ENCODE results near the gene PTPRG. TPM values are rescaled to one million over a fixed set of nuclear protein-coding genes. Genes with fewer than 3 reads are reported as not detected.

Gene PTPRG
- total RNA-seq, 4 donors from 2014 or later = 51.9 to 56.8 (median 54.4) TPM

DNA sequence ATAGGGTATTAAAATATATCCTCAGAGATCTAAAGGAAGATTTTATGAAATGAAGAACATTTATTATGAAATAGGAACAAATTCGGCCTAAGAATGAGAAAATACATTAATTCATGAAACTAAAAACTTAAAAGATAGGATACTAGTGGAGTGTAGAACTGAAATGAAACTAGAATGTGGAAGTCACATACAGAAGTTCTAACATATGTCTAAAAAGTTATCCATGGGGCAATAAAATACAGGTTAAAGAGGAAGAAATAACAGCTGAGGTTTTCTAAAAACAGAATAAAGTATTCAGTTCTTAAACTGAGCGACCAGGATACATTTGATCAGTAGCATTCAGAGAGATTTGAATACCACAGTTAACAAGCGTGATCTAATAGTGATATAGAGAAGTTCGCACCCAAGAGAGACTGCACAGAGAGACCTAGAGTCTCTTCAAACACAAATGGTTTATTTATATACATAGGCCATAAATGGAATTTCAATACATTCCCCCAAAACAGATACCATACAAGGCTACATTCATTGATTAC is 726.1 kb downstream of the PTPRG start:
- Histone ChIP-seq H3K4me3 (no peak overlapping the region), H3K4me1 (no peaks in the 10 kb centered on the region), H3K36me3 (peaks cover 0 to 21% (median 6%) of the 10 kb centered on the region in 4 donors), H3K27me3 (no peaks in the 10 kb centered on the region), H3K9me3 (no peaks in the 10 kb centered on the region), H3K27ac (replicated peaks in 1 of 4) (no peak overlapping the region)
- no peak for DNase-seq (ENCODE audit: extremely low spot score)
- TF ChIP-seq POLR2A (IDR thresholded peaks at IDR 0.05; ENCODE audit: low read depth) (no peak), POLR2AphosphoS5 (IDR thresholded peaks at IDR 0.05) (no peak), EP300 (IDR thresholded peaks at IDR 0.05) (no peak)
- TF ChIP-seq, protein P1, sequence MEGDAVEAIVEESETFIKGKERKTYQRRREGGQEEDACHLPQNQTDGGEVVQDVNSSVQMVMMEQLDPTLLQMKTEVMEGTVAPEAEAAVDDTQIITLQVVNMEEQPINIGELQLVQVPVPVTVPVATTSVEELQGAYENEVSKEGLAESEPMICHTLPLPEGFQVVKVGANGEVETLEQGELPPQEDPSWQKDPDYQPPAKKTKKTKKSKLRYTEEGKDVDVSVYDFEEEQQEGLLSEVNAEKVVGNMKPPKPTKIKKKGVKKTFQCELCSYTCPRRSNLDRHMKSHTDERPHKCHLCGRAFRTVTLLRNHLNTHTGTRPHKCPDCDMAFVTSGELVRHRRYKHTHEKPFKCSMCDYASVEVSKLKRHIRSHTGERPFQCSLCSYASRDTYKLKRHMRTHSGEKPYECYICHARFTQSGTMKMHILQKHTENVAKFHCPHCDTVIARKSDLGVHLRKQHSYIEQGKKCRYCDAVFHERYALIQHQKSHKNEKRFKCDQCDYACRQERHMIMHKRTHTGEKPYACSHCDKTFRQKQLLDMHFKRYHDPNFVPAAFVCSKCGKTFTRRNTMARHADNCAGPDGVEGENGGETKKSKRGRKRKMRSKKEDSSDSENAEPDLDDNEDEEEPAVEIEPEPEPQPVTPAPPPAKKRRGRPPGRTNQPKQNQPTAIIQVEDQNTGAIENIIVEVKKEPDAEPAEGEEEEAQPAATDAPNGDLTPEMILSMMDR (IDR thresholded peaks at IDR 0.05) = no peak
- 84% methylated on average over 4 of the region's 4 CpGs for WGBS
- intact Hi-C loops (cut with DNase I) = no loop called here

DNA sequence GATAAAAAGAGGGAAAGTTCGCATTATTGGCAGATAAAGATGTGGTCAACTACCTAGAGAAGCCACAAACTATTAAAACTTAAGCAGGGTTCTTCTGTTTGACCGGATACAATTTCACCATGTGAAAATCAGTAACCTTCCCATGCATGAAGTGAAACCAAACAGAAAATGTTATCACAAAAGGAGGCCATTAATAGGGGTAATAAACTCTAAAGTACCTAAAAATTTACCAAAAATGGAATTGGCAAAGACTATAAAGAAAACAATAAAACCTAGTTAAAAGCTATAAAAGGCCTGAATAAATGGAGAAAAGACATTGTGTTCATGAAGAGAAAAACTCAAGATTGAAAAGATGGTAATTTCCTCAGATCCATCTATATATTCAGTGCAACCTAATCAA is 728.6 kb downstream of the PTPRG start:
- Histone ChIP-seq H3K4me1 (no peaks in the 10 kb centered on the region), H3K27me3 (no peaks in the 10 kb centered on the region), H3K9me3 (no peaks in the 10 kb centered on the region), H3K4me3 (no peak overlapping the region), H3K27ac (replicated peaks in 1 of 4) (no peak overlapping the region), H3K36me3 (peaks cover 0 to 20% (median 8%) of the 10 kb centered on the region in 4 donors)
- 91% methylated on average over 2 of the region's 2 CpGs for WGBS
- TF ChIP-seq EP300 (IDR thresholded peaks at IDR 0.05) = no peak
- no peak for TF ChIP-seq POLR2AphosphoS5 (IDR thresholded peaks at IDR 0.05)
- TF ChIP-seq, protein P1 (IDR thresholded peaks at IDR 0.05) = no peak
- no peak for TF ChIP-seq POLR2A (IDR thresholded peaks at IDR 0.05; ENCODE audit: low read depth)
- intact Hi-C loops (cut with DNase I) = no loop called here
- no peak for DNase-seq (ENCODE audit: extremely low spot score)

DNA sequence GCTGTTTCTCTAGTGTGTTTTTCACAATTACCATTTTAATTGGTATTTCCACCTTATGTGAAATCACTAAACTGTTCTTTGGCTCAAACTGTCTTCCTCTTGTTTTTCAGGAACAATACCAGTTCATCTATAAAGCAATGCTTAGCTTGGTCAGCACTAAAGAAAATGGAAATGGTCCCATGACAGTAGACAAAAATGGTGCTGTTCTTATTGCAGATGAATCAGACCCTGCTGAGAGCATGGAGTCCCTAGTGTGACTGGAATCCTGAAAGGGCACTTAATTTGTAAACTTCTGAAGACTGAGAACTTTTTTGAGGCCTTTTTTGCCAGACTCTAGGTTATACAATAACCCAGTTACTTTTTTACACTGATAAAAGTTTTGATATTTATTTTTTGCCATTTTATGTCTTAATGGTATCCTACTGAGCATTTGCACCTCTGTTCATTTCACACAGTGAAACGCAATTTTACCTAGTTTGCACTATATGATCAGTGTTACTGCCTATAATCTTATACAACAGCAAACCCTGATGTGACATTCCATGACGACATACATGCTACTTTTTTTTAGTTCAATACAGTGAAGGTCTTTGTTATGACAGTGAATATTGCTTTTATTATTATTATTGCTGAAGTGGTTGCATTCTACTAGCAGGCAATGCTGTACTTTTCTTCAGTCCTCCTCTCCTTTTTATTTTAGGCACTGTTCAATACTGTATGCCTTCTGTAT is 731.8 kb downstream of the PTPRG start:
- TF ChIP-seq, protein P1 (IDR thresholded peaks at IDR 0.05) = no peak
- no peak for DNase-seq (ENCODE audit: extremely low spot score)
- Histone ChIP-seq H3K27ac (replicated peaks in 1 of 4) (no peak overlapping the region), H3K9me3 (no peaks in the 10 kb centered on the region), H3K4me1 (no peaks in the 10 kb centered on the region), H3K36me3 (peaks cover 0 to 20% (median 7%) of the 10 kb centered on the region in 4 donors), H3K27me3 (no peaks in the 10 kb centered on the region), H3K4me3 (no peak overlapping the region)
- intact Hi-C loops (cut with DNase I) = no loop called here
- WGBS = 96% methylated on average over 2 of the region's 2 CpGs

- no peak overlapping the region for H3K4me3 ChIP-seq
- no peaks in the 10 kb centered on the region for H3K9me3 ChIP-seq
- H3K36me3 ChIP-seq = peaks cover 0 to 20% (median 9%) of the 10 kb centered on the region in 4 donors
- intact Hi-C loops (cut with DNase I) = no loop called here
- H3K27ac ChIP-seq (replicated peaks in 1 of 4) = no peak overlapping the region
- H3K27me3 ChIP-seq = no peaks in the 10 kb centered on the region
- TF ChIP-seq POLR2A (IDR thresholded peaks at IDR 0.05; ENCODE audit: low read depth) = no peak
- H3K4me1 ChIP-seq = no peaks in the 10 kb centered on the region
- DNase-seq (ENCODE audit: extremely low spot score) = no peak
- WGBS = 83% methylated on average over 2 of the region's 2 CpGs
These were observed 734.2 kb downstream of the PTPRG start for GRCh38 chr3:62295571-62295970.

GRCh38 chr3:62300617-62301016 is 739.2 kb downstream of the PTPRG start:
- no peak overlapping the region for H3K27ac ChIP-seq (replicated peaks in 1 of 4)
- 98% methylated on average over 3 of the region's 3 CpGs for WGBS
- H3K36me3 ChIP-seq = peaks cover 0 to 3% (median 0%) of the 10 kb centered on the region in 4 donors
- no peak overlapping the region for H3K4me3 ChIP-seq
- TF ChIP-seq POLR2AphosphoS5 (IDR thresholded peaks at IDR 0.05) (no peak), EP300 (IDR thresholded peaks at IDR 0.05) (no peak), POLR2A (IDR thresholded peaks at IDR 0.05; ENCODE audit: low read depth) (no peak)
- TF ChIP-seq, protein P1 (IDR thresholded peaks at IDR 0.05) = no peak
- DNase-seq (ENCODE audit: extremely low spot score) = no peak
- intact Hi-C loops (cut with DNase I) = no loop called here
- peaks cover 0 to 11% (median 5%) of the 10 kb centered on the region in 4 donors for H3K9me3 ChIP-seq
- no peaks in the 10 kb centered on the region for H3K4me1 ChIP-seq
- H3K27me3 ChIP-seq = no peaks in the 10 kb centered on the region

All from esophagus muscularis mucosa (tissue), 4 donors.